Common myeloid progenitor, CD34-positive (primary cell): ENCODE measurements around the gene HOXC10.

Source experiments
- CTCF ChIA-PET: fragments of 350-600 bp; sonication (Branson Sonifier 250); formaldehyde crosslinking; loops from one replicate; lab custom pipeline; 2021; ENCODE audit warnings: antibody characterized with exemption; lab: Charles Lee
- POLR2A ChIA-PET: fragments of 350-600 bp; sonication (Branson Sonifier 250); formaldehyde crosslinking; loops from one replicate; lab custom pipeline; 2021; ENCODE audit warnings: antibody characterized with exemption; lab: Charles Lee
- DNase-seq, 3 donors: peaks; one replicate each; pipeline versions ENCODE4 v3.0.0 to v3.0.0-alpha.2; 2013
- H3K27ac ChIP-seq, 2 experiments: 1 replicate in 1 of 2; 2 replicates in 1 of 2; pipeline ENCODE4 v1.7.0; 2013; ENCODE audit warnings: inconsistent platforms in 2 of 2, low read length in 2 of 2, mild to moderate bottlenecking in 2 of 2, low read depth in 1 of 2, moderate library complexity in 1 of 2; ENCODE audit not compliant: severe bottlenecking in 2 of 2, insufficient read depth in 1 of 2, poor library complexity in 1 of 2
- H3K27me3 ChIP-seq, 5 experiments: replicated peaks in 2 of 5; 1 replicate in 3 of 5; 2 replicates in 2 of 5; pipeline versions ENCODE4 v1.6.1 to v1.7.0; 2013; ENCODE audit warnings: low read length in 4 of 5, mild to moderate bottlenecking in 2 of 5, moderate library complexity in 2 of 5, inconsistent platforms in 1 of 5; ENCODE audit not compliant: insufficient read depth in 5 of 5, control insufficient read depth in 4 of 5
- H3K36me3 ChIP-seq, 4 experiments: 1 replicate in 2 of 4; 2 replicates in 2 of 4; pipeline versions ENCODE4 v1.6.1 to v1.7.0; 2013; ENCODE audit warnings: low read length in 3 of 4, control low read depth in 1 of 4, mild to moderate bottlenecking in 1 of 4; ENCODE audit not compliant: control insufficient read depth in 4 of 4, insufficient read depth in 4 of 4
- H3K4me1 ChIP-seq, 4 experiments: 1 replicate in 3 of 4; 2 replicates in 1 of 4; pipeline versions ENCODE4 v1.6.1 to v1.7.1; 2013; ENCODE audit warnings: low read length in 3 of 4, mild to moderate bottlenecking in 3 of 4, control low read depth in 1 of 4, inconsistent platforms in 1 of 4, moderate library complexity in 1 of 4; ENCODE audit not compliant: control insufficient read depth in 4 of 4, insufficient read depth in 4 of 4; ENCODE audit errors: control extremely low read depth in 1 of 4
- H3K4me3 ChIP-seq, 7 experiments: 1 replicate in 4 of 7; 2 replicates in 3 of 7; pipeline versions ENCODE4 v1.5.1 to v1.7.0; 2013; ENCODE audit warnings: mild to moderate bottlenecking in 7 of 7, low read length in 6 of 7, moderate library complexity in 6 of 7, inconsistent platforms in 2 of 7, low read depth in 2 of 7, control low read depth in 1 of 7; ENCODE audit not compliant: insufficient read depth in 4 of 7, control insufficient read depth in 1 of 7; ENCODE audit errors: extremely low read depth in 1 of 7
- H3K9me3 ChIP-seq, 5 experiments: 1 replicate in 4 of 5; 2 replicates in 1 of 5; pipeline versions ENCODE4 v1.6.1 to v1.7.1; 2013; ENCODE audit warnings: low read length in 4 of 5, mild to moderate bottlenecking in 2 of 5, inconsistent platforms in 1 of 5, low read depth in 1 of 5, moderate library complexity in 1 of 5; ENCODE audit not compliant: control insufficient read depth in 4 of 5, insufficient read depth in 2 of 5; ENCODE audit errors: control extremely low read depth in 1 of 5
- WGBS: methylation state at CpG from one replicate; pipeline ENCODE4 v1.1.5; 2013; ENCODE audit not compliant: insufficient coverage; 5-methylcytosine and 5-hydroxymethylcytosine counted together

Gene HOXC10

DNA sequence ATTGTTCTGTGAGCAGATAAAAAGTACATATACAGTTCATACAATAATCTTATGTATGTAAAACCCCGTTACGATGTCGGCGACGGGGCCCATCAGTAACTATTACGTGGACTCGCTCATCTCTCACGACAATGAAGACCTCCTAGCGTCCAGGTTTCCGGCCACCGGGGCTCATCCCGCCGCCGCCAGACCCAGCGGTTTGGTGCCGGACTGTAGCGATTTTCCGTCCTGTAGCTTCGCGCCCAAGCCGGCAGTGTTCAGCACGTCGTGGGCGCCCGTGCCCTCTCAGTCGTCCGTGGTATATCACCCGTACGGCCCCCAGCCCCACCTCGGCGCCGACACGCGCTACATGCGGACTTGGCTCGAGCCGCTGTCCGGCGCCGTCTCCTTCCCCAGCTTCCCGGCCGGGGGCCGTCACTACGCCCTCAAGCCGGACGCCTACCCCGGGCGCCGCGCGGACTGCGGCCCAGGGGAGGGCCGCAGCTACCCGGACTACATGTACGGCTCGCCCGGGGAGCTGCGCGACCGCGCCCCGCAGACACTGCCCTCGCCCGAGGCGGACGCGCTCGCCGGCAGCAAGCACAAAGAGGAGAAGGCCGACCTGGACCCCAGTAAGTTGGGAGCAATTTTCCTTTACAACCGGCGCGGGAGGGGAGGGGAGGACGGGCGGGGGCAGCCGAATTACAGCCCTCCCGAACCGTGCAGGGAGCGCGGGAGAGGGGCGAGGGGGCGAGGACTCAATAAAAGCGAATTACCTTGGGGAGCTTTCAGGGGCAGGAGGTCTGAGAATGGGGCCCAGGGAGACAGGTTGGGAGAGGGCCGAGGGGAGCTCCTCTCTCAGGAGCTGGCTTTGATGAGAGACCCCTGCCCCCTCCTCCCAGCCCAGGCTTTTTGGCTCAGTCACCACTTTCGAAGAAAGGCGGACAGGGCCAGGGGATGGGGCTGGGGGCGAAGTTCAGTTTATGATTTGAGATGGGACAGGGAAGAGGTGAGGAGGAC is 15.5 kb downstream of the HOXC10 start, which contains the start of gene HOXC9:
Gene HOXC9, plus strand, starts transcription at position 46 of the 999 bp plus-strand sequence. Its CDS starts 28 bp downstream, at position 74.
- peak within 1 kb of the TSS in 1 of 2 experiments; percentile 58 for H3K27ac ChIP-seq
- peak within 1 kb of the TSS in 1 of 7 experiments; percentile 16 for H3K4me3 ChIP-seq
- WGBS, result 3% methylated on average over 78 of the region's 87 CpGs
- H3K36me3 ChIP-seq, result no peaks in the 10 kb centered on the region
- DNase-seq, result no peak
- no peaks in the 10 kb centered on the region for H3K9me3 ChIP-seq
- CTCF ChIA-PET, result interaction anchor here (0.9 to 7.5 kb wide), 6 partner anchors 9 to 205 kb away, joined by 3 to 46 read pairs (median 5); partner anchors contain the start of gene HOXC10
- POLR2A ChIA-PET, result interaction anchor here (0.6 kb wide), 1 partner anchor 14 kb away, joined by 3 read pairs; no protein-coding TSS in a partner anchor
- peaks cover 0 to 21% (median 9%) of the 10 kb centered on the region in 4 experiments for H3K4me1 ChIP-seq
- H3K27me3 ChIP-seq, result peaks cover 3 to 100% (median 63%) of the 10 kb centered on the region in 5 experiments

DNA sequence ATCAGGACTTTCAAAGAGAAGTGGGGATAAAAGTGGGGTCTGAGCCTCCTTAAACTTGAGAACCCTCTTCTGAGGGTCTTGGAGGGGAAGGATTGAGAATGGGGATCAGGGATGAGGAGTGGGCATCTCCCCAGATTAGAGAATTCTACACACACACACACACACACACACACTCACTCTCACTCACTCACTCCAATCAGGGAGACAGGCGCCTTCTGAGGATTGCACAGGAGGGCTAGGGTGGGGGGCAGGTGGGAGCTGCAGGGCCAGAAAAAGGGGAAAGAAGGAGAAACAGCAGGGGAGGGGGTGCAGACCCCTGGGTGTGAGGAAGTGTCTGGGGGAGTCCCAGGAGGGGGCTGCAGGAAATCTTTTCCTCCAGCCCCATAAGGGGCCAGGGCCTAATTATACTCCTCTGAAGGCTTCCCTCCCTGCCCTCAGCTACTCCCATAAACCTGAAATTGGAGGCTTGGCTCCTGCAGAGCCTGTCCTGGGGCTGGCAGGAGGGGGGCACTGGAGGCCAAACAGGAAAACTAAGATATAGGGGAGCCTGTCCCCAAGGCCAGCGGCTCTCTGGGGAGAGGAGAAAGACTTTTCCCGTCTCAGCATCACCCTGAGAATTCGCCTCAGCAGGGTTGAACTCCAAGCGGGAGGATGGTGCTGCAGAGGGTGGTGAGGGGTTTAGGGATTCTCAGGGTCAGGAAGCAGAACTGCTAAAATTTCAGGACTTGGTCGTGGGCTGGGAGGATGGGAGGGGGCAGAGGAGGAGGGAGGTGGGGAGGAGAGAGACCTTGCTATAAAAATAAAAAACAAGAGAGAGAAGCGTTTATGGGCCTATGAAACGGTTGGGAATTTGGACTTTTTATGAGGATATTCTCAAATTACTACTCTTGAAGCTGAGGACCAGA is 16.6 kb downstream of the HOXC10 start:
- H3K27ac ChIP-seq, result no peak overlapping the region
- POLR2A ChIA-PET, result no interaction called here
- peaks cover 0 to 17% (median 10%) of the 10 kb centered on the region in 4 experiments for H3K4me1 ChIP-seq
- no peaks in the 10 kb centered on the region for H3K9me3 ChIP-seq
- no peaks in the 10 kb centered on the region for H3K36me3 ChIP-seq
- H3K27me3 ChIP-seq, result peaks cover 3 to 100% (median 58%) of the 10 kb centered on the region in 5 experiments
- CTCF ChIA-PET, result interaction anchor here (0.8 to 7.5 kb wide), 8 partner anchors 10 to 215 kb away, joined by 3 to 101 read pairs (median 6); partner anchors contain the start of gene HOXC10
- no peak for DNase-seq
- WGBS, result 33% methylated on average over 7 of the region's 8 CpGs
- no peak overlapping the region for H3K4me3 ChIP-seq

DNA sequence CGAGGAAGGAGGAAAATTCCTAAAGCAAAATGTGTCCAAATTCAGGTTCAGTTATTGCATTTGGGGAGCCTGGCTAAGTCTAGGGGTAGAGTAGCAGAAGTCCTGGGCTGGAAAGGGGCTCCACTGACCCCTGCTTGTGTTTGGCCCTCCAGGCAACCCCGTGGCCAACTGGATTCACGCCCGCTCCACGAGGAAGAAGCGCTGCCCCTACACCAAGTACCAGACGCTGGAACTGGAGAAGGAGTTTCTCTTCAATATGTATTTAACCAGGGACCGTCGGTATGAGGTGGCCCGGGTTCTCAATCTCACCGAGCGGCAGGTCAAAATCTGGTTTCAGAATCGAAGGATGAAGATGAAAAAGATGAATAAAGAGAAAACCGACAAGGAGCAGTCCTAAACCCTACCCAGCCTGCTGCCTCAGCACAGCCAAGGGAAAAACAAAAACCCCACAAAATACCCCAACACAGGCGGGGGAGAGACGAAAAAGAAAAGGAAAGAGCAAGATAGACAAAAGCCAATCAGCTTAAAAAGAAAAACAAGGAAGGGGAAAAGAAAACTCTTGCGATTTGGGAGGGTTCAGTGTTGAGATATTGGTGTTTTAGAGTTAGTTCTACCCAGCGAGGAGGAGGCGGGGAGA is 17.4 kb downstream of the HOXC10 start:
- 38% methylated on average over 11 of the region's 19 CpGs for WGBS
- H3K27ac ChIP-seq, result no peak overlapping the region
- H3K4me1 ChIP-seq, result peaks cover 0 to 19% (median 11%) of the 10 kb centered on the region in 4 experiments
- CTCF ChIA-PET, result interaction anchor here (0.9 to 7.5 kb wide), 8 partner anchors 11 to 205 kb away, joined by 3 to 101 read pairs (median 4); partner anchors contain the start of gene HOXC10
- H3K9me3 ChIP-seq, result no peaks in the 10 kb centered on the region
- POLR2A ChIA-PET, result no interaction called here
- no peak overlapping the region for H3K4me3 ChIP-seq
- H3K27me3 ChIP-seq, result peaks cover 6 to 100% (median 60%) of the 10 kb centered on the region in 5 experiments
- no peak for DNase-seq
- H3K36me3 ChIP-seq, result no peaks in the 10 kb centered on the region

DNA sequence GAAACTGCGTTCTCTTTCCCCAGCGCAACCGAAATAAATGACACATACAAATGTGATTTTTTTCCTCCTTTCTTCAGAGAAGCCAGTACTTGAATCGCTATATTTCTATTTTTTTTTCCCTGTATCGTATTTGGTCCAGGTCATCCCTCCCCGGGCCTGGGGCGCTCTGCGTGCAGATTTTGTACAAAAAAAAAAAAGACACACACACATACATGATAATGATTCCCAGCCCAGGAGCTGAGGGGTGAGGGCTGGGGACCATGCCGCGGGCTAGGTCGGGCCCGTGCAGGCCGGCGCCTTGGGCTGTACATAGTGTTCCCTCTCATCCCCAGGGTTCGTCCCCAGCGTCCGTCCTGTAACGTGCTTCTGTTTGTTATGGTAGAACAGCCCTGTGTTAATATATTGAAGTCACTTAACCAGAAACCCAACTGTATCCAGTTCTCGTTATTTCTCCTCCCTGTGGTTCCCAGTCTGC is 18.0 kb downstream of the HOXC10 start:
- H3K27me3 ChIP-seq, result peaks cover 12 to 100% (median 66%) of the 10 kb centered on the region in 5 experiments
- WGBS, result 23% methylated on average over 9 of the region's 19 CpGs
- no peaks in the 10 kb centered on the region for H3K9me3 ChIP-seq
- H3K36me3 ChIP-seq, result no peaks in the 10 kb centered on the region
- no peak for DNase-seq
- no peak overlapping the region for H3K4me3 ChIP-seq
- CTCF ChIA-PET, result interaction anchor here (1.0 to 7.5 kb wide), 8 partner anchors 12 to 205 kb away, joined by 3 to 101 read pairs (median 4); partner anchors contain the start of gene HOXC10
- peaks cover 0 to 19% (median 11%) of the 10 kb centered on the region in 4 experiments for H3K4me1 ChIP-seq
- POLR2A ChIA-PET, result no interaction called here
- H3K27ac ChIP-seq, result no peak overlapping the region

DNA sequence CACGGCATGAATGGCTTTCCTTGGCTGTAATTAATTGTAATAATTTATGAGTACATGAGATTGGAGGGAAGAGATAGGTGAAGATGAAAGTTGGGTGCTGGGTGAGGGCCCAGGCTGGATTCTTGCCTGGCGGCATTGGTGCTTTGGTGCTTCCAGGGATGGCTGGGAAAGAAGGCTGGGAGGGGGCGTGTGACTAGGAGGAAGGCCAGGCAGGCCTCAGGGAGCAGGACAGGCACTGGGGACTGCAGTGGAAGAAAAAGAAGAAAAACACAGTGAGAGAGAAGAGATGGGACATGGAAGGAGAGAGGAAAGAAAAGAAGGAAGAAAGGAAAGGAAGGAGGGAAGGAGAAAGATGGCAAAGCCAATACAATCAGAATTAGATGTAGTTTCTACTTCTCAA is 18.7 kb downstream of the HOXC10 start:
- peaks cover 12 to 100% (median 64%) of the 10 kb centered on the region in 5 experiments for H3K27me3 ChIP-seq
- H3K4me3 ChIP-seq, result no peak overlapping the region
- ChIA-PET POLR2A (no interaction called here), CTCF (interaction anchor here (0.7 to 6.7 kb wide), 12 partner anchors 12 to 211 kb away, joined by 3 to 101 read pairs (median 4); partner anchors contain the start of gene HOXC12)
- WGBS, result 50% methylated on average over 3 of the region's 3 CpGs
- no peak overlapping the region for H3K27ac ChIP-seq
- H3K9me3 ChIP-seq, result no peaks in the 10 kb centered on the region
- no peak for DNase-seq
- peaks cover 0 to 19% (median 11%) of the 10 kb centered on the region in 4 experiments for H3K4me1 ChIP-seq
- no peaks in the 10 kb centered on the region for H3K36me3 ChIP-seq
